GM21528 (cell line): ENCODE data around the gene ACBD6.
"Not testable (repeated sequence)": the region's sequence is repeated elsewhere in the genome, so short reads cannot be mapped to it uniquely, and the experiment has no call there.

ENCODE experiments used
- ATAC-seq: cut with Tn5 transposase; IDR thresholded peaks from one replicate; pipeline ENCODE4 v1.9.1; 2021; ENCODE audit warnings: mild to moderate bottlenecking, moderate library complexity; ENCODE audit not compliant: unreplicated experiment, low FRiP score

Gene ACBD6

GRCh38 chr1:180497826-180498225, 4.6 kb downstream of the ACBD6 start:
- no peak for ATAC-seq

DNA sequence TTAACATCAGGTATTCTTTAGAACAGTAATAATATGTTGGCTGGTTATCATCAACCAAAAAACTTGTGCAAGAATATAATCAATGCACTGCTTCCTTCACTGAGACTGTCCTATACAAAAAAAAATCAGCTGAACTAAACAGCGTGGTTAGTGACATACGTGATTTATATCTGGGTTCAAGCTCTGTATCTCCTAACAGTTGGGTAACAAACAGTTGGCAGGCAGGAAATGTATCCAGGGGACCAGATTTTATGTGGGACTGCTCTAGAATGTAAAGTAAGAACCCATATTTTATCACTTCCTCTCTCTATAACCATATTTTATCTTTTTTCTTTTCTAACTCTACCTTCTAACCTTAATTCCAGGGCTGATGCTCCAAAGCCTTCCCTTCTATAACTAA, 8.0 kb downstream of the ACBD6 start:
- no peak for ATAC-seq

- ATAC-seq = no peak
These were observed 12.4 kb downstream of the ACBD6 start for GRCh38 chr1:180489976-180490375.

- no peak for ATAC-seq
These were observed 13.1 kb downstream of the ACBD6 start for GRCh38 chr1:180489313-180489712.

- ATAC-seq = no peak
These were observed 13.7 kb downstream of the ACBD6 start for GRCh38 chr1:180488661-180489060.

DNA sequence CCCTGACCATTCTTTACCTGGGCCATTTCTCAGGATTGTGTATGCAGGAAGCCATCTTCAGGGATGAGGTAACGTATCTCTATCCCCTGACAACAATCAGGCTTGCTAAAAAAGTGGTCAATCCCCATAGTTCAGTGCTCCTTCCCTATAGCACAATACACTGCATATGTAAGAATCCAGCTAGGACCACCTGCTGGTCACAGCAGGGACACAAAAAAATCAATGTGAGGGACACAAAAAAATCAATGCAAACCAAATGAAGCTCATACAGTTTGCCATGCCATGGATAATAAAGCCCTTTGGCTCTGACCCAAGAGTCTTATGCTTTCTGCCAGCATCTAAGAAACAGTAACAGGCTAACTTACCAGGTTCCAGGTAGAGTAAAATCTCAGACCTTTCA, 16.3 kb downstream of the ACBD6 start:
- ATAC-seq = no peak

DNA sequence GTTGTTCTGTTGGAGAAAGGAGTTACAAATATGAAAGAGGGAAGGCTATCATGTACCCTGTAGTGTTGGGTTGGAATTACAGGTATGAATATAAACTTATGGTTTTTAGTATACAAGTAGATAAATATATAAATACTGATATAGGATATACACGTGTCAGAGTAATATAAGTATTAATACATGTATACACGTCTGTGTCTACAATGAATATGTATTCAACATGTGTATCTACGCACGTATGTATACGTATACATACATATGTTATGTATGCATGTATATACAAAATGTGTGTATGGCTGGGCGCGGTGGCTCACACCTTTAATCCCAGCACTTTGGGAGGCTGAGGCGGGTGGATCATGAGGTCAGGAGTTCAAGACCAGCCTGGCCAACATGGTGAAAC, 17.9 kb downstream of the ACBD6 start:
- no peak for ATAC-seq

DNA sequence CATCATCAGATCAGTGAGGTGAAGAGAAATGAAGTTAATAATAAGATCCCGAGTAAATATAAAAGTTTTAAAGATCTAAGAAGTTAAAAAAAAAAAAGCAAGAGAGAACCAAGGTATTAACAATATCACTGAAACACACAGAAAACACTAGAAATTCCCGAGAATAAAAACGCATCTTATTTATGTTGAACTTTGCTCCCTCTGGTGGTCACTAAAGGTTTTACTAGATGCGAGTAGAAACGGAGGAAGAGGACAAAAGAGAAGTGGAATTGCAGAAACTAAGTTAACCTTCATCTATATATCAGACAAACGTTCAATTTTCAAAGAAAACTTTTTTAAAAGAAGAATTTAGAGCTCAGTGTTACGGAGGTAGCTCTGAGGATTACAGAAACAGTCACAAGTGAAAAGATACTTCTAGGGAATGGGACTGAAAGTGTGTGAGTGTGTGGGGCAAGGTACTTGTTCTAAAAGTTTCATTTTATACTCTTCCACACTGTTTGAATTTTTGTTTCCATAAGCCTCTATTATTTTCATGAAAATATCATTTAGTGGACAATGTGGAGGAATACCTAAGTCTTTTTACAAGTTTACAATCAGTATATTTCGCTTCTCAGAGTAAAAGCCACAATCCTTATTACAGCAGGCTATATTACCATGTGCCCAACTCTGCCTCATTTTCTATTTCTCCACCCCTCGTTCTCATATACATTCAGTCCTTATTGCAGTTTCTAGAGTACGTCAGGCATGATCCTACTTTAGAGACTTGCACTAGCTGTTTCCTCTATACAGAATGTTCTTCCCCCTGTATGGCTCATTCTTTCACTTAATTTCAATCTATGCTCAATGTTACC, 19.7 kb downstream of the ACBD6 start:
- no peak for ATAC-seq

GRCh38 chr1:180470031-180470430, 32.3 kb downstream of the ACBD6 start:
- ATAC-seq = no peak

DNA sequence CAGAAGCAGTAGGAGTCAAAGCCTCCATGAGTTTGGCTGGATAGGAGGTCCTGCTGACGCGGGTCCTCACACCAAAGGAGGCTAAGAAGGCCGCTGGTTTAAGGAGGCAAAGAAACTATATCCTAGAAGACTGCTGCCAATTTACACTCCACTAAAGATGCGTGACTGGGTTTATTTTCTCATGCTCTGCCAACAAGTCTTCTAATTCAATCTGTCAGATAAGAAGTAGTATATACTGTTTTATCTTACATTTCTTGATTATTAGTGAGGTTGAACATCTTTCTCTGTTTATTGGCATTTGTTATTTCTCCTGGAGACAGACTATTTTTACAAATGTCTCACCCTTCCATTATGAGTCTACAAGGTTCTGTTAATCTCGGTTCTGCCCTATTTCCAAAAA, 34.1 kb downstream of the ACBD6 start:
- ATAC-seq = no peak

DNA sequence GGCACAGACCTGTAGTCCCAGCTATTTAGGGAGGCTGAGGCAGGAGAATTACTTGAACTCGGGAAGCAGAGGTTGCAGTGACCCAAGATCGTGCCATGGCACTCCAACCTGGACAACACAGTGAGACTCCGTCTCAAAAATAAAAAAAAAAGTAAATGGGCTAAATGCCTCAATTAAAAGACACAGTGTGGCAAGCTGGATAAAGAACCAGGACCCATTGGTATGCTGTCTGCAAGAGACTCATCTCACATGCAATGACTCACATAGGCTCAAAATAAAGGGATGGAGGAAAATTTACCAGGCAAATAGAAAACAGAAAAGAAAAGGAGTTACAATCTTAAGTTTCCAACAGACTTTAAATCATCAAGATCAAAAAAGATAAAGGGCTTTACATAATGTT, 40.3 kb downstream of the ACBD6 start:
- no peak for ATAC-seq

DNA sequence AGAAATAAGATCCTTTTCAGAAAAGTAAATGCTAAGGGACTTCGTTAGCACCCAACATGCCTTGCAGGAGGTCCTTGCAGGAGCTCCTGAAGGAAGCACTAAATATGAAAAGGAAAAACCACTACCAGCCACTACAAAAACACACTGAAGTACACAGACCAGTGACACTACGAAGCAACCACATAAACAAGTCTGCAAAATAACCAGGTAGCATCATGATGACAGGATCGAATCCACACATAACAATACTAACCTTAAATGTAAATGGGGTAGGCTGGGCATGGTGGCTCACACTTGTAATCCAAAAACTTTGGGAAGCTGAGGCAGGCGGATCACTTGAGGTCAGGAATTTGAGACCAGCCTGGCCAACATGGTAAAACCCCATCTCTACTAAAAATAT, 40.7 kb downstream of the ACBD6 start:
- ATAC-seq = not testable (repeated sequence)

- ATAC-seq = no peak
These were observed 43.6 kb downstream of the ACBD6 start for GRCh38 chr1:180458807-180459206.

DNA sequence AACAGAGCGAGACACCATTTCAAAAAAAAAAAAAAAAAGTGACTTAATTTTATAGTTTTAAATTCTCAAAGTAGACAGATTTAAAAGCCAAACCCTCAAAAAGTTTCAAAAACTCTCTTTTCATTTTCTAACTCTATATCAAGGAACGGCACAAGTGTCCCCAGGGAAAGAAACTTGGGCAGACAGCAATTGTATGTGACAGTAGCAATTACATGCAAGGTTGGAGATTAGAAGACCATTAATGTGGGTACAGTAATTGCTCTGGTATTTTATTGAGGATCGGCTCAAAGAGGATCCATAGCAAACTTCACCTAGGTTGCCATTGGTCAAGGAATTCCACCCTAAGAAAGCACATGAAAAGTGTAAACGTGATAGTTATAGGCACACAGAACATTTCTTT, 46.2 kb downstream of the ACBD6 start:
- ATAC-seq = no peak

DNA sequence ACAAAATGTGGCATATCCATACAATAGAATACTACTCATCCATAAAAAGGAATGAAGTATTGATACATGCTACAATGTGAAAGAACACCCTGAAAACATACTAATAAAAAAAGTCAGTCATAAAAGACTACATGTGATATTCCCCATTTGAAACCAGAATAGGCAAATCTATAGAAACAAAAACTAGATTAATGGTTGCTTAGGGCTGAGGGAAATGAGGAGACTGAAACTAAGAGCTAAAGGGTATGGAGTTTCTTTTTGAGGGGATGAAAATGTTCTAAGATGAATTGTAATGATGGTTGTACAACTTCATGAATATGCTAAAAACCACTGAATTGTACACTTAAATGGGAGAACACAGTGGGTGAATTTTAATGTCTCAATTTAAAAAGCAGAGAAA, 50.9 kb downstream of the ACBD6 start:
- no peak for ATAC-seq

GRCh38 chr1:180444522-180444921, 57.9 kb downstream of the ACBD6 start:
- no peak for ATAC-seq

GRCh38 chr1:180440335-180440734, 62.0 kb downstream of the ACBD6 start:
- ATAC-seq = no peak

GRCh38 chr1:180435566-180435965, 66.8 kb downstream of the ACBD6 start:
- no peak for ATAC-seq

DNA sequence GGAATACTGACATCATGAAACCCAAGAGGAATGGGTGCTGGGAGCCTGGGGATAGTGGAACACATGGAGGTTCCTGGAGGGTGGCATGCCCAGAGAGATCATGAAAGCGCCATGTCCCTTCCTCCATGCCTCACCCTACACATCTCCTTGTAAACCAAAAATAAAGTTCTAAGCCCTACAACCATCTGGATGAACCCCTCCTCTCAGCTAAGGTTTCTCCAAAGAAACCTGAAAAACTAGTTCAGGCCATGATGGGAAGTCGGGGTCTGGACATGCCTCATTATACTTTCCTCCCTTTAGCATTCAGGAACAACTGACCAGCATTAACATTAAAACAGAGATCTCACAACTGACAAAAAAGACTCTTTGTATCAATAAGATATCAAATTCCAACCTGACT, 68.5 kb downstream of the ACBD6 start:
- no peak for ATAC-seq

- no peak for ATAC-seq
These were observed 70.7 kb downstream of the ACBD6 start for GRCh38 chr1:180431683-180432082.

GRCh38 chr1:180428782-180429695, 73.3 kb downstream of the ACBD6 start:
- ATAC-seq = no peak

DNA sequence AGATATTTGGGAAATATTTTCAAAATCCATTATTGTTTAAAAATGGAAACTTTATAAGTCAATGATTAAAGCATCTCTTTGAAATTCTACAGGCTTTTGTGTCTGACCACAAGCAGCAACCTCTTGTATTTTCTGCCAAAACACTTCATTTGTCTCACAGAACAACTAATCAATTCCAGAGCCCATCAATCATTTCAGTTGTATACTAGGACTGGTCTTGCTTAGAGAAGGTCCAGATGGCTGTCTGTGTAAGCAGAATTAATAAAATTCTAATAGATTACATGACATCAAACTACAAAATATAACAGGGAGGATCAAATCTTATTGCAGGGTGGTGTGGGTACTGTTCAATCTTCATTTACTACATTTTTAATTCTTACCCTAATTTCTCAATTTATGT, 76.4 kb downstream of the ACBD6 start:
- ATAC-seq = no peak
